Skeletal muscle tissue (tissue), 4 donors: ENCODE data around the gene PAK1. TPM values are rescaled to one million over a fixed set of nuclear protein-coding genes. Genes with fewer than 3 reads are reported as not detected.

ENCODE experiments used
- H3K27ac ChIP-seq: one replicate; pipeline ENCODE4 v1.7.0; 2013; ENCODE audit warnings: mild to moderate bottlenecking, low read depth, low read length, inconsistent platforms
- H3K27me3 ChIP-seq, 3 donors: one replicate each; pipeline ENCODE4 v1.7.0; 2013; ENCODE audit warnings: low read length in 3 of 3; ENCODE audit not compliant: control insufficient read depth in 3 of 3, insufficient read depth in 3 of 3
- H3K36me3 ChIP-seq, 3 donors: one replicate each; pipeline ENCODE4 v1.7.0; 2013; ENCODE audit warnings: low read length in 3 of 3; ENCODE audit not compliant: control insufficient read depth in 3 of 3, insufficient read depth in 3 of 3
- H3K4me1 ChIP-seq, 3 donors: one replicate each; pipeline ENCODE4 v1.7.0; 2013; ENCODE audit warnings: low read length in 3 of 3, mild to moderate bottlenecking in 3 of 3; ENCODE audit not compliant: control insufficient read depth in 3 of 3, insufficient read depth in 3 of 3
- H3K4me3 ChIP-seq, 3 donors: one replicate each; pipeline ENCODE4 v1.7.0; 2013; ENCODE audit warnings: low read length in 3 of 3
- H3K9ac ChIP-seq, 3 donors: one replicate each; pipeline ENCODE4 v1.7.0; 2013; ENCODE audit warnings: low read length in 3 of 3, mild to moderate bottlenecking in 3 of 3, moderate library complexity in 2 of 3, low read depth in 1 of 3
- H3K9me3 ChIP-seq, 3 donors: one replicate each; pipeline ENCODE4 v1.7.0; 2013; ENCODE audit warnings: low read length in 3 of 3; ENCODE audit not compliant: control insufficient read depth in 3 of 3
- total RNA-seq: library from RNA; depleted of rRNA; stranded (reverse); fragments of >200 nt; gene quantifications from one replicate; pipeline ENCODE4 v1.2.3, GENCODE V29; 2014
- donor health status: Osteomylitis.

The PAK1 gene
- total RNA-seq, 1 donor from 2014 or later, result 52.2 TPM

GRCh38 chr11:77410076-77410827 is 63.6 kb downstream of the PAK1 start:
- no peak overlapping the region for H3K9ac ChIP-seq
- no peaks in the 10 kb centered on the region for H3K36me3 ChIP-seq
- peak overlapping the region; percentile 74 for H3K27ac ChIP-seq
- peaks cover 21 to 45% (median 42%) of the 10 kb centered on the region in 3 donors for H3K4me1 ChIP-seq
- no peaks in the 10 kb centered on the region for H3K9me3 ChIP-seq
- H3K4me3 ChIP-seq, result peak overlapping the region in 2 of 3 donors; percentile 4 to 87
- no peaks in the 10 kb centered on the region for H3K27me3 ChIP-seq

GRCh38 chr11:77409046-77409445 is 64.8 kb downstream of the PAK1 start:
- no peak overlapping the region for H3K9ac ChIP-seq
- peaks cover 21 to 52% (median 49%) of the 10 kb centered on the region in 3 donors for H3K4me1 ChIP-seq
- no peaks in the 10 kb centered on the region for H3K36me3 ChIP-seq
- no peak overlapping the region for H3K4me3 ChIP-seq
- no peaks in the 10 kb centered on the region for H3K27me3 ChIP-seq
- H3K9me3 ChIP-seq, result no peaks in the 10 kb centered on the region
- H3K27ac ChIP-seq, result no peak overlapping the region

DNA sequence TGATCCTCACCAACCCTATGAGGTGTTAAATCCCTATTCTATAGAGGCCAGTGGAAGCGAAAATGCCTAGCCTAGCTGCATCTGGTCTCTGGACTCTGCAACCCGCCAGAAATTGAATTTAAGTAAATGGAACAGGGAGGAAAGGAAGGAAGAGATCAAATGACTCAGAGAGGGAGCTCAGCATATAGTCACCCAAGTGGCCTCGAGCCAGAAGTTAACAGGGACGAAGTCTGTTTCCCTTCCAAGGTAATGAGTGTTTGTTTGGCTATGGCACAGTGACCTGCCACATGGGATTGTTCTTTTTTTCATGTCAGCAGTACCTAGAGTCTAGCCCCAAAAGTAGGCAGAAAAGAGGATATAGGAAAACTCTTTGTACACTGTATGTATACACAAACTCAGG is 66.3 kb downstream of the PAK1 start:
- no peaks in the 10 kb centered on the region for H3K9me3 ChIP-seq
- peak overlapping the region in 1 of 3 donors; percentile 10 for H3K4me3 ChIP-seq
- peak overlapping the region; percentile 38 for H3K27ac ChIP-seq
- H3K4me1 ChIP-seq, result peaks cover 21 to 52% (median 49%) of the 10 kb centered on the region in 3 donors
- H3K27me3 ChIP-seq, result no peaks in the 10 kb centered on the region
- no peak overlapping the region for H3K9ac ChIP-seq
- no peaks in the 10 kb centered on the region for H3K36me3 ChIP-seq

GRCh38 chr11:77406396-77406795 is 67.5 kb downstream of the PAK1 start:
- Histone ChIP-seq H3K4me1 (peaks cover 17 to 60% (median 52%) of the 10 kb centered on the region in 3 donors), H3K36me3 (no peaks in the 10 kb centered on the region), H3K27me3 (no peaks in the 10 kb centered on the region), H3K27ac (no peak overlapping the region), H3K9ac (no peak overlapping the region), H3K4me3 (no peak overlapping the region), H3K9me3 (no peaks in the 10 kb centered on the region)

DNA sequence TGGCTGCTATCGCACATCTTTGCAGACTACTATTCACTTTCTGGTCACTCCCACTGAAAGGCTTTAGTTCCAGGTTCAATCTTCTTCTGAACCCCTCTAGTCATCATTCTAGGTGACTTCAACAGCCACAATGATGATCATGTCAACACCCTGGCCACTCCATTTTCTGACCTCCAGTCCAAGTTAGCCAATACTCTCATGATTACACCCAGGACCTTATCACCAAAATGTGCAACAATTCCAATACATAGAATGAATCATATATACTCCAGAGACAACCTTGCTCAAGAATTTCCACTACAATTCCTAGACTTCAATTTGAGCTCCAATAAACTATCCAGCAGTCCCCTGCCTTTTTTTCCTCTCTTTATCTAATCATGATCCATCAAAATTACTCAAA is 70.7 kb downstream of the PAK1 start:
- H3K4me1 ChIP-seq, result peaks cover 27 to 57% (median 44%) of the 10 kb centered on the region in 3 donors
- H3K9ac ChIP-seq, result no peak overlapping the region
- H3K27ac ChIP-seq, result no peak overlapping the region
- no peak overlapping the region for H3K4me3 ChIP-seq
- no peaks in the 10 kb centered on the region for H3K9me3 ChIP-seq
- H3K27me3 ChIP-seq, result no peaks in the 10 kb centered on the region
- H3K36me3 ChIP-seq, result no peaks in the 10 kb centered on the region

- no peak overlapping the region for H3K27ac ChIP-seq
- no peaks in the 10 kb centered on the region for H3K27me3 ChIP-seq
- H3K36me3 ChIP-seq, result no peaks in the 10 kb centered on the region
- no peak overlapping the region for H3K9ac ChIP-seq
- no peaks in the 10 kb centered on the region for H3K9me3 ChIP-seq
- no peak overlapping the region for H3K4me3 ChIP-seq
- H3K4me1 ChIP-seq, result peaks cover 23 to 51% (median 38%) of the 10 kb centered on the region in 3 donors
Observed at GRCh38 chr11:77402218-77402556, 71.7 kb downstream of the PAK1 start.

GRCh38 chr11:77401486-77402217 is 72.2 kb downstream of the PAK1 start:
- Histone ChIP-seq H3K4me1 (peaks cover 26 to 53% (median 41%) of the 10 kb centered on the region in 3 donors), H3K27ac (peak overlapping the region; percentile 39)

DNA sequence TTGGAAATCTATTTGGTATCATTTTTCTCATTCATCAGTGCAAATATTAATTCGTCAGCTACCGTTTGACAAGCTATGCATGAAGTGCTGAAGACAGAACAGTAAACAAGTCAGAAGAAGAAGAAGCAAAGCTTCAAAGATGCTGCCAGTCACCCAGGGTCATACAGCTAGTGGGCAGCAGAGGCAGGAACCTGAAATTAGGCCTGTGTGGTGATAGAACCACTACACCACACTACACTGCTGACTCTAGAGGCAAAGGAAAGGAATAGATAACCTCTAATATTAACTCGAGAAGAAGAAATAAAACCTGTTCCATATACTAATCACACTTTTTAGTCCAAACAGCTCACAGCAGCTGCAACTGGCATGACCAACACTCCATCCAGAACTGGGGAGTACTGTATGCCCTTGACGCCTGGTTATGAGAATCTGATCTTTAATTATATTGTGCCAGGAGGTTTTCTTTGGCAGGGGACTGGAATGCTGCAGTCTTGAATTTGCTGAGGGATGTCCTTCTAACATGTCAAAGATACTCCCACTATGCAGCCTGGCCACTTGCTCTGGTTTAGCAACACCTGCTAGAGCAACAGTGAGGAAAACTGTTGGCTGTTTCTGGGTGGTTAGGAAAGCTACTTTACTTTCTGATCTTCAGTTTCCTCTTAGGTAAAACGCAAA is 73.0 kb downstream of the PAK1 start:
- no peaks in the 10 kb centered on the region for H3K9me3 ChIP-seq
- H3K9ac ChIP-seq, result peak overlapping the region in 1 of 3 donors; percentile 9
- peak overlapping the region in 1 of 3 donors; percentile 9 for H3K4me3 ChIP-seq
- H3K27ac ChIP-seq, result peak overlapping the region; percentile 39
- peaks cover 27 to 51% (median 41%) of the 10 kb centered on the region in 3 donors for H3K4me1 ChIP-seq
- H3K27me3 ChIP-seq, result no peaks in the 10 kb centered on the region
- H3K36me3 ChIP-seq, result no peaks in the 10 kb centered on the region

More at GRCh38 chr11:77401486-77402217, 72.2 kb downstream of the PAK1 start:
- H3K9ac ChIP-seq, result peak overlapping the region in 1 of 3 donors; percentile 1
- no peaks in the 10 kb centered on the region for H3K9me3 ChIP-seq
- H3K36me3 ChIP-seq, result no peaks in the 10 kb centered on the region
- H3K27me3 ChIP-seq, result no peaks in the 10 kb centered on the region
- H3K4me3 ChIP-seq, result peak overlapping the region in 2 of 3 donors; percentile 9 to 38

DNA sequence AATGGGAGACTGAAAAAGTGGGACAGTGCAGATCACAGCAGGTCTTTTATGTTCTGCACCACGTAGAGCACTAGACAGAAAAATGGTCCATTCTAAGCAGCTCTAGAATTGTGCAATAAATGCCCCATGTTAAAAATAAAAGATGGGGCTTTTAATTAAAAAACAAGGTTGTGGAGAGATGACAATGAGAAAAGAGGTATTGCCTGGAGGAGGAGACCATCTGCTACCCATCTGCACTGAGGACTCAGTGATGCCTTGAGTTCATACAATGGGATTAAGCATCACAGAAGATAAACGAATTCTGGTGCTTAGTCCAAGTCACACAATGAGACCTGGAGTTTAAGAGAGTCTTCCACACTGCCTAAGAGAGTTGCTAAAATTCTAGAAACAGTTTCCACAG is 73.6 kb downstream of the PAK1 start:
- peak overlapping the region in 1 of 3 donors; percentile 9 for H3K9ac ChIP-seq
- H3K27me3 ChIP-seq, result no peaks in the 10 kb centered on the region
- H3K9me3 ChIP-seq, result no peaks in the 10 kb centered on the region
- no peak overlapping the region for H3K4me3 ChIP-seq
- peaks cover 32 to 53% (median 45%) of the 10 kb centered on the region in 3 donors for H3K4me1 ChIP-seq
- H3K36me3 ChIP-seq, result no peaks in the 10 kb centered on the region
- H3K27ac ChIP-seq, result no peak overlapping the region
